NB4 (cell line): Measurements from ENCODE around the gene HADHA.

Experiments used
- CTCF ChIP-seq: IDR thresholded peaks from one replicate; pipeline ENCODE4 v1.5.1; 2012; ENCODE audit warnings: low read depth, low read length
- POLR2A ChIP-seq: IDR thresholded peaks from 2 replicates; pipeline ENCODE4 v1.6.1; 2011; ENCODE audit warnings: mild to moderate bottlenecking; ENCODE audit not compliant: insufficient read length; ENCODE audit errors: extremely low read depth

- TF ChIP-seq CTCF, result no peak
- TF ChIP-seq POLR2A, result no peak
Observed at GRCh38 chr2:26196683-26197418, 47.6 kb downstream of the HADHA start.
